DND-41 (cell line): Measurements from ENCODE around the gene PRKCA.

Experiments used
- CTCF ChIP-seq: IDR thresholded peaks from 2 replicates; pipeline ENCODE4 v1.5.1; 2012; ENCODE audit warnings: borderline replicate concordance, low read length, moderate library complexity, mild to moderate bottlenecking; ENCODE audit not compliant: poor library complexity, severe bottlenecking; ENCODE audit errors: extremely low read depth
- EZH2 ChIP-seq: IDR thresholded peaks from 3 replicates; pipeline ENCODE4 v1.6.1; 2012; ENCODE audit warnings: borderline replicate concordance, low read depth, mild to moderate bottlenecking, moderate library complexity, low read length, inconsistent platforms; ENCODE audit not compliant: severe bottlenecking

DNA sequence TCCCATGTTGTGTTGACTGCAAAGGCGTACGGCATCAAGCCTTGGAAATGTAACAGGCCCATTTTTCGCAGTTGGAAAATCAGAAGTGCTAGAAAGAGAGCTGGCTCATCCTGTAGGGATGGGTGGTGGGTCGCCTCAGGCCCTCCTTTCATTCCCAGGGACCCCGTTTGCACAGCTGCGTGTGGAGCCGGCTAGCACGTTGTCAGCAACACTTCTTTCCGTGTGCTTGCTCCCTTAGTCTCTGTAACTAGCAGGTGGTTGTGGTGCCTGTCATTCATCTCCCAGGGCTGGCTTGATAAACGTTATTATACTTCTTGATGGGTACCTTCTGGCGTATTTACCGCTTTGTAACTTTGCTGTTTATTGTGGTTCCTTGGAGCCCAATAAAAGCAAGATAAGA lies 293.5 kb downstream of the PRKCA start:
- TF ChIP-seq CTCF: no peak
- TF ChIP-seq EZH2: no peak
